Measurements from ENCODE around the gene ADAT3.

Gene ADAT3

DNA sequence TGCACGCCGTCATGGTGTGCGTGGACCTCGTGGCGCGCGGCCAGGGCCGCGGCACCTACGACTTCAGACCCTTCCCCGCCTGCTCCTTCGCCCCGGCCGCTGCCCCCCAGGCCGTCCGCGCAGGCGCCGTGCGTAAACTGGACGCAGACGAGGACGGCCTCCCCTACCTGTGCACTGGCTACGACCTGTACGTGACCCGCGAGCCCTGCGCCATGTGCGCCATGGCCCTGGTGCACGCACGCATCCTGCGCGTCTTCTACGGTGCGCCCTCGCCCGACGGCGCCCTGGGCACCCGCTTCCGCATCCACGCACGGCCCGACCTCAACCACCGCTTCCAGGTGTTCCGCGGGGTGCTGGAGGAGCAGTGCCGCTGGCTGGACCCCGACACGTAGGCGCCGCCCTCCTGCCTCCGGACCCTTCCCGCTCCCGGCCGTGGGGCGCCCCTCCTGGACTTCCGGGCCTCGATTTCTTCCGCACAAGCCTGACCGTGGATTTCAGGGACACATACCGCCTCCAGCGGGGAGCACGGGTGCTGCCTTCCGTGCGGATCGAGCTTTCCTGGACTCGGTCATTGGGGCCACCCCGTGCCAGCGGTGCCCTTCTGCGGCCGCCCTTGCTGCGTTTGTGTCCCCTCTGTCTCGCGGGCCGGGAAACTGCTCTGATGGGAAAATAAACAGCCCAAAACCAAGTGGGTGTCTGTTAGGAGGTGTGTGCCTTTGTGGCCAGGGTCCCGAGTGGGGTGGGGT is 7.7 kb downstream of the ADAT3 start:
- H3K4me3 ChIP-seq (ENCODE audit: low read depth, low read length), result no peak overlapping the region
- TF ChIP-seq, protein P1, sequence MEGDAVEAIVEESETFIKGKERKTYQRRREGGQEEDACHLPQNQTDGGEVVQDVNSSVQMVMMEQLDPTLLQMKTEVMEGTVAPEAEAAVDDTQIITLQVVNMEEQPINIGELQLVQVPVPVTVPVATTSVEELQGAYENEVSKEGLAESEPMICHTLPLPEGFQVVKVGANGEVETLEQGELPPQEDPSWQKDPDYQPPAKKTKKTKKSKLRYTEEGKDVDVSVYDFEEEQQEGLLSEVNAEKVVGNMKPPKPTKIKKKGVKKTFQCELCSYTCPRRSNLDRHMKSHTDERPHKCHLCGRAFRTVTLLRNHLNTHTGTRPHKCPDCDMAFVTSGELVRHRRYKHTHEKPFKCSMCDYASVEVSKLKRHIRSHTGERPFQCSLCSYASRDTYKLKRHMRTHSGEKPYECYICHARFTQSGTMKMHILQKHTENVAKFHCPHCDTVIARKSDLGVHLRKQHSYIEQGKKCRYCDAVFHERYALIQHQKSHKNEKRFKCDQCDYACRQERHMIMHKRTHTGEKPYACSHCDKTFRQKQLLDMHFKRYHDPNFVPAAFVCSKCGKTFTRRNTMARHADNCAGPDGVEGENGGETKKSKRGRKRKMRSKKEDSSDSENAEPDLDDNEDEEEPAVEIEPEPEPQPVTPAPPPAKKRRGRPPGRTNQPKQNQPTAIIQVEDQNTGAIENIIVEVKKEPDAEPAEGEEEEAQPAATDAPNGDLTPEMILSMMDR (IDR thresholded peaks at IDR 0.05; ENCODE audit: borderline replicate concordance, insufficient read depth, low read depth, low read length), result no peak

DNA sequence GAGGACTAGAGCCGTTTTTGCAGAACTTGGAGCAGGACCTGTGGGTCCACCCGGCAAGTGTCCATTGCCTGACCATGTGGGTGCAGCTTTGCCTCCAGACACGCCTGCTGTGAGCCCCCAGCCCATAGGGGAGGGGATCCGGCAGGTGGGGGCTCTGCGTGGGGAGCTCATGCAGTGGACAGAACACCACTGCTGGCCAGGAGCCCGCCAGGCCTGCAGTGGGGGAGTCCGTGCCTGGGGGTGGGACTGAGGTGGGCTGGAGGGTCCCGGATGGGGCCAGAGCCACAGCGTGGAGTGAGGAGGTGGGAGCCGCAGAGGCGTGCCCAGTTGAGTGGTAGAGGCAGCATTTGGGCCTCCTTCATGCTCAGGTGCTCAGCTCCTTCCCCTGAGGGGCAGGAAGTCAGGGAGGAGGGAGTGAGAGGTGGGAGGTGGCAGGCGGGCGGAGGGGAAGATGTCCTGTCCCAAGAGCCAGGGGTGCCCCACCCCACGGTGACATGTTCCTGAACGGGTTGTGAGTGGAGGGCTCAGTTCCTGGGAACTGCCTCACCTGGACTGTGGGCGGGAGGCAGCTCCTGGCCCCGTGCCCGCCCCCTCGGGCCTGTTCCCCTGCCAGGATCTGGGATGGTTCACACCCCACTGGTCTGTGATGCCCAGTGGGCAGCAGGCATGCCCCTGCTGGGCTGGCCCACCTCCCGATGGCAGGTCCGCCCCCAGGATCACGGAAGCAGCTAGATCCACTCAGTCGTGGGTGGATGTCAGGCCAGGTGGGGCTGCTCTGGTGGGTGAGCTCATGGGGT is 8.8 kb downstream of the ADAT3 start:
- TF ChIP-seq, protein P1 (IDR thresholded peaks at IDR 0.05; ENCODE audit: borderline replicate concordance, insufficient read depth, low read depth, low read length), result no peak
- no peak overlapping the region for H3K4me3 ChIP-seq (ENCODE audit: low read depth, low read length)

DNA sequence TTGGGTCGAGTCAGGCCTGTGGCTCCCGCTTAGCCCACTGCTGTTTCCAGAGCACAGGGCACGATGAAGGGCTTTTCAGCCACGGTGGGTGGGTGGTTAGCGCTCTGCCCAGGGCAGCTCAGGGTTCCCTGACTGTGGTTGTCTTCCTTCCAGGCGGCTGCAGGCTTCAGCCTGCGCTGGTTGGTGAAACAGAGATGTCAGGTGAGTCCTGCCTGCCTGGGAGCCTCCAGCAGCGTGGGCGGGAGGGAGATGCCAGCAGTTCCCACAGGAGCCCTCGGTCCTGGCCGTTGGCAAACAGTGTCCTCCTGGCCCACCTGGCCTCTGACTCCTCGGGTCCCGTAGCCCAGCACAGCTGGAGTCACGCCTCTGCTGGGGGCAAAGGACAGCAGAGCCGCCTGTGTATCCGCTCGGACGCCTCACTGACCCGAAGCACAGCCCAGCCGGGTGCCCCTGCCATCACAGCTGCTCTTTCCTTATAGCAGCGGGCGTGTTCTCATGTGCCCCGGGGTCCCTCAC is 9.7 kb downstream of the ADAT3 start:
- no peak overlapping the region for H3K4me3 ChIP-seq (ENCODE audit: low read depth, low read length)
- TF ChIP-seq, protein P1 (IDR thresholded peaks at IDR 0.05; ENCODE audit: borderline replicate concordance, insufficient read depth, low read depth, low read length), result no peak

DNA sequence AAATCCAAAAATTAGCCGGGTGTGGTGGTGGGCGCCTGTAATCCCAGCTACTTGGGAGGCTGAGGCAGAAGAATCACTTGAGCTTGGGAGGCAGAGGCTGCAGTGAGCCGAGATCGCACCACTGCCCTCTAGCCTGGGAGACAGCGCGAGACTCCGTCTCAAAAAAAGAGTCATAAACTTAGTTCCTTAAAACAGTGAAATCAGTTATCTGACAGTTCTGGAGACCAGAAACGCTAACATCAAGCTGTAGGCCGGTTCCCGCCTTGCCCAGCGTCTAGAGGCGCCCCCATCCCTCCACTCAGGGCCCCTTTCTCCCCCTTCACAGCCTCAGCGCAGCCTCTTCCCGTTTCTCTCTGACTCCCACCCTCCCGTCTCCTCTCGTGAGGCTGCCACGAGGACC is 11.9 kb downstream of the ADAT3 start:
- no peak overlapping the region for H3K4me3 ChIP-seq (ENCODE audit: low read depth, low read length)
- TF ChIP-seq, protein P1 (IDR thresholded peaks at IDR 0.05; ENCODE audit: borderline replicate concordance, insufficient read depth, low read depth, low read length), result no peak

DNA sequence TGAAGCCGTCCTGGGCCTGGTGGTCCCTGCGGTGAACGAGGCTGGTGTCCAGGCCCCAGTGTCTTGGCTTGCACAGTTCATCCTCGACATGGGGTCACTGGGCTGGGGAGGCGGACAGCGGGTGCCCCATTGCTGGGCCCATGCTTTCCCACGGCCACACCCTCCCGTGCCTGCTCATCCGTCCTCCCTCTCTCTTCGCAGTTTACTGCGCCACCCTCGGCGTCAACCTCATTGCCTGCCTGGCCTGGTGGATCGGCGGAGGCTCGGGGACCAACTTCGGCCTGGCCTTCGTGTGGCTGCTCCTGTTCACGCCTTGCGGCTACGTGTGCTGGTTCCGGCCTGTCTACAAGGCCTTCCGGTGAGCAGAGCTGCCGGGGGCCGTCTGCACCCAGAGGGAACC is 12.7 kb downstream of the ADAT3 start:
- no peak overlapping the region for H3K4me3 ChIP-seq (ENCODE audit: low read depth, low read length)
- TF ChIP-seq, protein P1 (IDR thresholded peaks at IDR 0.05; ENCODE audit: borderline replicate concordance, insufficient read depth, low read depth, low read length), result no peak

DNA sequence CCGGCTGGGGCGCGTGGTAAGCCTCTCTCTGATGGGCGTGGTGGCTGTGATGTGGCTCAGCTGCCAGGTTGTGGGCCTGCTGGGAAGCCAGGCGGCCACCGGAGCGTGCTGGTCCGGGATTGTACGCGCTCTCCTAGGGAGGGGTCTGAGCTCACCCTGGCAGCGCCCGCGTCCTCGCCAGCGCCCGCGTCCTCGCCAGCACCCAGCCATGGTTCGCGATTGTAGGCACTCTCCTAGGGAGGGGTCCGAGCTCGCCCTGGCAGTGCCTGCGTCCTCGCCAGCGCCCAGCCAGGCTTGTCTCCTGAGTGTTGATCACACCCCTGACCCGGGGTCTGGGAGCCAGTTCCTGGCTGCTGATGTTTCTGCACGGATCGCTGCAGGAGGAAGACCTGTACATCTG is 13.8 kb downstream of the ADAT3 start:
- TF ChIP-seq, protein P1 (IDR thresholded peaks at IDR 0.05; ENCODE audit: borderline replicate concordance, insufficient read depth, low read depth, low read length), result no peak
- no peak overlapping the region for H3K4me3 ChIP-seq (ENCODE audit: low read depth, low read length)
